Thoracic aorta (tissue), 2 donors: ENCODE data around the gene MEGF9. TPM values are rescaled to one million over a fixed set of nuclear protein-coding genes. Genes with fewer than 3 reads are reported as not detected.

Source experiments
- ATAC-seq: fragments of 150-250 bp; one replicate; pipeline ENCODE4 v1.8.0; 2017; ENCODE audit warnings: low read depth; ENCODE audit not compliant: insufficient number of reproducible peaks, low FRiP score
- DNase-seq: peaks from one replicate; pipeline ENCODE4 v3.0.0-alpha.2; 2020; ENCODE audit warnings: low spot score
- H3K27ac ChIP-seq, 2 donors: fragments of 200-600 bp; sonication (generic); 1 replicate in 1 of 2; 2 replicates in 1 of 2; pipeline ENCODE4 v1.5.1; 2016; ENCODE audit warnings: mild to moderate bottlenecking in 2 of 2, moderate library complexity in 2 of 2
- H3K27me3 ChIP-seq: fragments of 200-600 bp; sonication (generic); replicated peaks from 2 replicates; pipeline ENCODE4 v1.6.0; 2016; ENCODE audit warnings: mild to moderate bottlenecking; ENCODE audit not compliant: insufficient read depth
- H3K36me3 ChIP-seq: fragments of 200-600 bp; sonication (generic); one replicate; pipeline ENCODE4 v1.5.1; 2016
- H3K4me1 ChIP-seq, 2 donors: fragments of 200-600 bp; sonication (generic); 1 replicate in 1 of 2; 2 replicates in 1 of 2; pipeline versions ENCODE4 v1.5.1 to v1.6.0; 2016; ENCODE audit warnings: low read depth in 2 of 2, mild to moderate bottlenecking in 1 of 2; ENCODE audit not compliant: control insufficient read depth in 1 of 2
- H3K4me3 ChIP-seq: fragments of 200-600 bp; sonication (generic); 2 replicates; pipeline ENCODE4 v1.5.1; 2016; ENCODE audit warnings: mild to moderate bottlenecking
- H3K9me3 ChIP-seq: fragments of 200-600 bp; sonication (generic); 2 replicates; pipeline ENCODE4 v1.5.1; 2016
- total RNA-seq, 2 donors: library from RNA; depleted of rRNA; stranded (reverse); fragments of >200 nt; gene quantifications; one replicate each; pipeline versions ENCODE4 v1.1.0 to v1.2.3, GENCODE V29; 2016
- TF ChIP-seq, protein P1 (sequence below): fragments of 200-600 bp; sonication (generic); IDR thresholded peaks from one replicate; pipeline ENCODE4 v1.5.1; 2019; ENCODE audit warnings: antibody characterized with exemption

MEGF9 gene
- total RNA-seq, 2 donors from 2014 or later: 19.2 to 27.3 TPM

- Histone ChIP-seq H3K9me3 (no peaks in the 10 kb centered on the region), H3K27ac (no peak overlapping the region), H3K4me1 (peaks cover 14 to 40% of the 10 kb centered on the region in 2 donors), H3K36me3 (no peaks in the 10 kb centered on the region), H3K27me3 (no peaks in the 10 kb centered on the region), H3K4me3 (no peak overlapping the region)
- TF ChIP-seq, protein P1, sequence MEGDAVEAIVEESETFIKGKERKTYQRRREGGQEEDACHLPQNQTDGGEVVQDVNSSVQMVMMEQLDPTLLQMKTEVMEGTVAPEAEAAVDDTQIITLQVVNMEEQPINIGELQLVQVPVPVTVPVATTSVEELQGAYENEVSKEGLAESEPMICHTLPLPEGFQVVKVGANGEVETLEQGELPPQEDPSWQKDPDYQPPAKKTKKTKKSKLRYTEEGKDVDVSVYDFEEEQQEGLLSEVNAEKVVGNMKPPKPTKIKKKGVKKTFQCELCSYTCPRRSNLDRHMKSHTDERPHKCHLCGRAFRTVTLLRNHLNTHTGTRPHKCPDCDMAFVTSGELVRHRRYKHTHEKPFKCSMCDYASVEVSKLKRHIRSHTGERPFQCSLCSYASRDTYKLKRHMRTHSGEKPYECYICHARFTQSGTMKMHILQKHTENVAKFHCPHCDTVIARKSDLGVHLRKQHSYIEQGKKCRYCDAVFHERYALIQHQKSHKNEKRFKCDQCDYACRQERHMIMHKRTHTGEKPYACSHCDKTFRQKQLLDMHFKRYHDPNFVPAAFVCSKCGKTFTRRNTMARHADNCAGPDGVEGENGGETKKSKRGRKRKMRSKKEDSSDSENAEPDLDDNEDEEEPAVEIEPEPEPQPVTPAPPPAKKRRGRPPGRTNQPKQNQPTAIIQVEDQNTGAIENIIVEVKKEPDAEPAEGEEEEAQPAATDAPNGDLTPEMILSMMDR: no peak
- ATAC-seq (no peak), DNase-seq (no peak)
These were observed 5.6 kb downstream of the MEGF9 start for GRCh38 chr9:120708526-120709224.

DNA sequence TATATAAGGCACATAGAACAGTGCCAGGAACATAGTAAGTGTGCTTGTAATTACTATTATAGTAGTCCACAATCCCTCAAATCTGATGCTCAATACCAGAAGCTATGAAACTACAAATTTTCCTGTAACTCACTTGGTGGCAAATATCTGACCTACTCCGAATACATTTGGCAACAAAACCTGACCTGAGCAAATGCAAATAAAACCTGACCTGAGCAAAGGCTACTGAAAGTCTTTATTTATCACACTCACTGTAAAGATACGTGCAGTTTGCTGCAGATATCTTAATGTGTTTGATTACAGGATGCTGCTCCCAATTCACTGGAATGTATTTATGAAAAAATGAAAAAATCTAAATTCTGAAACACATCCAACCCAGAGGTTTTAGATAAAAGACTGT is 7.1 kb downstream of the MEGF9 start:
- TF ChIP-seq, protein P1: no peak
- no peak for ATAC-seq
- H3K27ac ChIP-seq: no peak overlapping the region
- no peaks in the 10 kb centered on the region for H3K36me3 ChIP-seq
- no peaks in the 10 kb centered on the region for H3K9me3 ChIP-seq
- no peaks in the 10 kb centered on the region for H3K27me3 ChIP-seq
- DNase-seq: no peak
- H3K4me3 ChIP-seq: no peak overlapping the region
- H3K4me1 ChIP-seq: peaks cover 7 to 27% of the 10 kb centered on the region in 2 donors

GRCh38 chr9:120705174-120705573 is 9.1 kb downstream of the MEGF9 start:
- H3K27me3 ChIP-seq: no peaks in the 10 kb centered on the region
- H3K4me1 ChIP-seq: peaks cover 7 to 11% of the 10 kb centered on the region in 2 donors
- TF ChIP-seq, protein P1: no peak
- no peaks in the 10 kb centered on the region for H3K36me3 ChIP-seq
- H3K9me3 ChIP-seq: no peaks in the 10 kb centered on the region
- H3K4me3 ChIP-seq: no peak overlapping the region
- DNase-seq (no peak), ATAC-seq (no peak)
- H3K27ac ChIP-seq: no peak overlapping the region

- H3K36me3 ChIP-seq: no peaks in the 10 kb centered on the region
- H3K9me3 ChIP-seq: no peaks in the 10 kb centered on the region
- peaks cover 7% of the 10 kb centered on the region in 2 donors for H3K4me1 ChIP-seq
- no peaks in the 10 kb centered on the region for H3K27me3 ChIP-seq
- ATAC-seq (no peak), DNase-seq (no peak)
- TF ChIP-seq, protein P1: no peak
- H3K27ac ChIP-seq: no peak overlapping the region
- H3K4me3 ChIP-seq: no peak overlapping the region
These were observed 12.2 kb downstream of the MEGF9 start for GRCh38 chr9:120702075-120702474.

DNA sequence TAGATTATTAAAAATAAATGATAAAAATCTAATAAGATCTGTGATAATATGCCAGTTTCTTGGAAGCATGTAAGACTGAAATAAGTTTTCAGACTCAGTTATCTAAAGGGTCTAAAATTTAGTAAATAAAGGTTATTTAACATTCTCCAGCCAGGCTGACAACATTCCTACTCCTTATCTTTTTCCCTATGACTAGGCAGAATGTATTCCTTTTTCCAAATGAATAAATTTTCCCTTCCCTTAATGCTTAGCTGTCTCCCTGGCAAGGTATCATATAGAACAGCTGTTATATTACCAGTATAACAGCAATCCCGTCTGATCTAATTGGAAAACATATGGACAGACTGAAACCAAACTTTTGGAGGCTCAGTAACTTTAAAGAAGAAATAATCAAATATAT is 13.0 kb downstream of the MEGF9 start:
- TF ChIP-seq, protein P1: no peak
- Histone ChIP-seq H3K4me1 (peaks cover 4 to 7% of the 10 kb centered on the region in 2 donors), H3K27ac (no peak overlapping the region), H3K4me3 (no peak overlapping the region), H3K36me3 (no peaks in the 10 kb centered on the region), H3K9me3 (no peaks in the 10 kb centered on the region), H3K27me3 (no peaks in the 10 kb centered on the region)
- DNase-seq (no peak), ATAC-seq (no peak)
